COLO668 (cell line): ENCODE measurements around the gene CCL22.
"Not testable (repeated sequence)": the region's sequence is repeated elsewhere in the genome, so short reads cannot be mapped to it uniquely, and the experiment has no call there.

Experiments
- DNase-seq: peaks from one replicate; lab custom pipeline; 2025; ENCODE audit not compliant: unreplicated experiment; lab: John Stamatoyannopoulos, UW

CCL22 gene

DNA sequence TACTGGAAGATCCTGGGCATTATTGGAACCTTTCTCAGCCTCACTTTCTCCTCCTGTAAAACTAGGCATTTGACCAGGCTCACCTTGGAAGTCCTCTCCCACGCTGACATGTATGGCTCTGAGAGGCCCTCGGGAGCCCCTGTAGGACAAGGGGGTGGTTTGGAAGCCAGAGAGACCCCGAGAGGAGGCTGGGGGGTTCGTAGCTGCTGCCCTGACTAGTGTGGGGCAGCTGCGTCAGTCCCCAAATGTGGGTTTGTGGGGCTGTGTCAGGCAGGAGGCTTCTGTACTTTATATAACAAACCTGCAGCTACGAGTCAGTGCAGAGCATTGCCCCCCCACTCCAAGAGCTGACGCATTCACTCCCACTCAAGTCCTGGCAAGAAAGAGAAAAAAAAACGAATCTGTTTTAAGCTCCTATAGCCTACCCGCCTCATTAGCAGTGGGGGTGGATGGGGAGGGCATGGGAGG, 15.5 kb downstream of the CCL22 start:
- peak; percentile 30 for DNase-seq

DNA sequence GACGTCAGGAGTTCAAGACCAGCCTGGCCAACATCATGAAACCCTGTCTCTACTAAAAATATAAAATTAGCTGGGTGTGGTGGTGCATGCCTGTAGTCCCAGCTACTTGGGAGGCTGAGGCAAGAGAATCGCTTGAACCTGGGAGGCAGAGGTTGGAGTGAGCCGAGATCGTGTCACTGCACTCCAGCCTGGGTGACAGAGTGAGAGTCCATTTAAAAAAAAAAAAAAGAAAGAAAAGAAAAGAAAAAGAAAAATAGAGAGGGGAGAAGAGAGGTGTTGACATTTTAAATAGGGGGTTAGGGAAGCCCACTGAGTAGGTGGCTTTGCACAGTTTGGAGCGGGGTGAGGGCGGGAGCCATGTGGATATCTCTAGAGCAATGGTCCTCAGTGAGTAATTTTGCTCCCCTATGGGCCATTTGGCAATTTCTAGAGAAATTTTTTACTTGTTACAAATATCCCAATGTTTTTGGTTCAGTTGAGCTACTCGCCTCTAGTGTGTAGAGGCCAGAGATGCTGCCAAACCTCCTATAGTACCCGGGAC, 16.4 kb downstream of the CCL22 start:
- not testable (repeated sequence) for DNase-seq

DNA sequence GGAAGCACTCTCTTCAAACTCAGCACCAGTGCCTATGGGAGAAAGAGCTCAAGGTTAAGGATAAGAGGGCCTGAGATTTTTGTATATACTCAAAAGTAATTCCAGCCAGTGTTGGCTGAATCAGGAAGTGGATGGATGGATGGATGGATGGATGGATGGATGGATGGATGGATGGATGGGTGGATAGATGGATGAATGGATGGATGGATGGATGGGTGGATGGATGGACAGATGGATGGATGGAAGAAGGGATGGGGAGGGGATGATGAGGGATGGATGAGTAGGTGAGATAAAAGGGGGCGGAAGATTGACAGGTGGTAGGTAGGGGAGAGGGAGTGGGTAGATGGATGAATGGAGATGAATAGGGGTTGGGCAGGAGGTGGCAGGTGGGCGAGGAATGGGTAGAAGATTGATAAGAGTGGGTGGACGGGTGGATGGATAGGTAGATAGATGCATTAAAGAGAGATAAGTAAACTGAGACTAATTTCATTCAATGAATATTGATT, 17.8 kb downstream of the CCL22 start:
- no peak for DNase-seq

GRCh38 chr16:57377080-57377841, 18.7 kb downstream of the CCL22 start:
- peak; percentile 78 for DNase-seq

DNA sequence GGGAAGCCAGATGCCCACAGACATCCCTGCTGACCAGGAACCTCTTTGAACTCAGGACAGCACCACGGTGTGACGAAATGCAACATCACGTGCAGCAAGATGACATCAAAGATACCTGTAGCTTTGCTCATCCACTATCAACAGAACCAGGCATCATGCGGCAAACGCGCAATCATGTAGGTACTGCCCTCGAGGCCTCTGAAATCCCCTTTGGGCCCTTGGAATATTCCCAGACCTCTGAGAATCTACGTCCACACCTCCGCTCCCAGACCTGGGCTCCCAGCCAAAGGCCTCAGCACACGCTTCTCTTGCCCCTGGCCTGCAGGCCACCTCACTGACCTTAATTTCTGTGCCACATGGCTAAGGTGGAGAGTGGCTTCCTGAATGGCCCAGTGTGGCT, 21.0 kb downstream of the CCL22 start:
- no peak for DNase-seq

DNA sequence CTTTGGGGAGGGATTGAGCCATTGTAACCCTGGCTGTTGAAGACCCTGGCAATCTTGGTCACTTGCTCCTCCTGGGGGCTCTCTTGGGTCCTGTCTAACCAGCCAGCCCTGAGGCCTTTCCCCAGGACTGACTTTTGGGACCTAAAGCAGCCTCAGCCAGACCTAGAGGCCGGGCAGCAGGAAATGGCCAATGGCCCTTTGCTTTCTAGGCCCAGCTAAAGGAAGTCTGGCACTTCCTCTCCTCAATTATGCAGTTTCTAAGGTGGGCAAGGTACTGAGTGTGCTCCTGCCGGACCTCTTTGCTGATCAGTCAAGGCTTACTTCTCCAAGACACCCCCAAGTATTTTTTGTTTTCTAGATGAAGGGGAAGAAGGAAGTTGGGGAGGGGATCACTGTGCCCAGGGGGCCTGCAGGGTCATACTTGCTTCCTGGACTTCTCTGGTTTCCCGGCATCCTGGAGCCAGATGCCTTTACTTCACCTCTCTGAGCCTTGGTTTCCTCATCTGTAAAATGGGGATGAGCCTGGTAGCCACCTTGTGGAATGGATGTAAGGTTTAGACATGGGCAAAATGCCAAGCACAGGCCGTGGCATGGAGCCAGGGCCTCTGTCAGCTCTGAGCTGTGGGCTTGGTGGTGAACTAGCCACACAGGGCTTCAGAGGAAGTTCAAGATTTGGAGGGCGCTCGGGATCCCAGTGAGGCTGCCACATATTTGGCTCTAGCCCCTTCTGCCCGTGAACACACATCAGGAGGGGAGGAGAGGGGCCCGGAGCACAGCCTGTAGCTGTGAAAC, 22.3 kb downstream of the CCL22 start:
- peak; percentile 26 for DNase-seq

- DNase-seq: no peak
Observed at GRCh38 chr16:57381791-57382534, 23.4 kb downstream of the CCL22 start.

- no peak for DNase-seq
Observed at GRCh38 chr16:57382535-57383275, 24.1 kb downstream of the CCL22 start.

DNA sequence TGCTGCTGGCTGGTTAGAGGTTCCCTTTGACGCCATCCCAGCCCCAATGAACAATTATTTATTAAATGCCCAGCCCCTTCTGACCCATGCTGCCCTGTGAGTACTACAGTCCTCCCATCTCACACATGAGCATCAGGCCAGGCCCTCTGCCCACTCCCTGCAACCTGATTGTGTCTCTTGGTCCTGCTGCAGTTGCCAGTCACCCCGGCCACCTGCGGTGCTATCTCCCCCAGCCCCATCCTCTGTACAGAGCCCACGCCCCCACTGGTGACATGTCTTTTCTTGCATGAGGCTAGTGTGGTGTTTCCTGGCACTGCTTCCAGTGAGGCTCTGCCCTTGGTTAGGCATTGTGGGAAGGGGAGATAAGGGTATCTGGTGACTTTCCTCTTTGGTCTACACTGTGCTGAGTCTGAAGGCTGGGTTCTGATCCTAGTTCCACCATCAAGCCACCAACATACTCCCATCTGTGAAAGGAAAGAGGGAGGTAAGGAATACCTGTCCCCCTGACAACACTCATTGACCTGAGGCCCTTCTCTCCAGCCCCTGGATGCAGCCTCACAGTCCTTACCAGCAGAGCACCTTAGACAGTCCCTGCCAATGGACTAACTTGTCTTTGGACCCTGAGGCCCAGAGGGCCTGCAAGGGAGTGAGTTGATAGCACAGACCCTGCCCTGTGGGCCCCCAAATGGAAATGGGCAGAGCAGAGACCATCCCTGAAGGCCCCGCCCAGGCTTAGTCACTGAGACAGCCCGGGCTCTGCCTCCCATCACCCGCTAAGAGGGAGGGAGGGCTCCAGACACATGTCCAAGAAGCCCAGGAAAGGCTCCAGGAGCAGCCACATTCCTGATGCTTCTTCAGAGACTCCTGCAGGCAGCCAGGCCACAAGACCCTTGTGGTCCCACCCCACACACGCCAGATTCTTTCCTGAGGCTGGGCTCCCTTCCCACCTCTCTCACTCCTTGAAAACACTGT, 25.0 kb downstream of the CCL22 start:
- no peak for DNase-seq

DNA sequence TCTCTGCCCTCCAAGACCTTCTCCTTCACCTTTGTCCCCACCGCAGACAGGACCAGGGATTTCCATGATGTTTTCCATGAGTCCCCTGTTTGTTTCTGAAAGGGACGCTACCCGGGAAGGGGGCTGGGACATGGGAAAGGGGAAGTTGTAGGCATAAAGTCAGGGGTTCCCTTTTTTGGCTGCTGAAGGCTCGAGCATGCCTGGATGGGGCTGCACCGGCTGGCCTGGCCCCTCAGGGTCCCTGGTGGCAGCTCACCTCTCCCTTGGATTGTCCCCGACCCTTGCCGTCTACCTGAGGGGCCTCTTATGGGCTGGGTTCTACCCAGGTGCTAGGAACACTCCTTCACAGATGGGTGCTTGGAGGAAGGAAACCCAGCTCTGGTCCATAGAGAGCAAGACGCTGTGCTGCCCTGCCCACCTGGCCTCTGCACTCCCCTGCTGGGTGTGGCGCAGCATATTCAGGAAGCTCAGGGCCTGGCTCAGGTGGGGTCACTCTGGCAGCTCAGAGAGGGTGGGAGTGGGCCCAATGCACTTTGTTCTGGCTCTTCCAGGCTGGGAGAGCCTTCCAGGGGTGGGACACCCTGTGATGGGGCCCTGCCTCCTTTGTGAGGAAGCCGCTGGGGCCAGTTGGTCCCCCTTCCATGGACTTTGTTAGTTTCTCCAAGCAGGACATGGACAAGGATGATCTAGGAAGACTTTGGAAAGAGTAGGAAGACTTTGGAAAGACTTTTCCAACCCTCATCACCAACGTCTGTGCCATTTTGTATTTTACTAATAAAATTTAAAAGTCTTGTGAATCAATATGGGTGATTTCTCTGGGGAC, 25.9 kb downstream of the CCL22 start:
- no peak for DNase-seq

GRCh38 chr16:57385083-57385482, 26.5 kb downstream of the CCL22 start:
- no peak for DNase-seq

DNA sequence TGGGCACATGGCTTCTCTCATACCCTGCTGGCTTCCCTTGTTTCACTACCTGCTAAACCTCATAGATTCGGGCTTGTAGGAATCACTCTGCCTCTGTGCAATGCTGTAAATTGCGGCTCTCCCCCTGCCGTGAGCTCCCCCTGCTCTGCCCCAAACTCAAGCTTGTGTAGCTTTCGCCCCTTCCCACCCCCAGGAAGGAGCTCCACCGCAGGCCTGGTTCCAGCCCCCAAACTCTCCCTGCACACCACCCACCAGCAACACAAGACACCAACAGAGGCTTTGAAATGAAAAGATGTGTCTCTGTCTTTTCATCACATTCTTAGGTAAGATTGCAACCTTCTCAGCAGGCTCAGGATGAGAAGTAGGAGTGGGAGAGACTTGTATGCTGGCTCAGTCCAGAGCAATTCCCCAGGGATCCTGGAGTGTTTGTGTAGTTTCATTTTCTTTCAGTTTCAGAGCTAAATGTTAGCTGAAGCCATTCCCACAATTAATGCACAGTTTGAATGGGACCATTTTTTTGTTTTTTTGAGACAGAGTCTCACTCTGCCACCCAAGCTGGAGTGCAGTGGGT, 27.9 kb downstream of the CCL22 start:
- DNase-seq: no peak

DNA sequence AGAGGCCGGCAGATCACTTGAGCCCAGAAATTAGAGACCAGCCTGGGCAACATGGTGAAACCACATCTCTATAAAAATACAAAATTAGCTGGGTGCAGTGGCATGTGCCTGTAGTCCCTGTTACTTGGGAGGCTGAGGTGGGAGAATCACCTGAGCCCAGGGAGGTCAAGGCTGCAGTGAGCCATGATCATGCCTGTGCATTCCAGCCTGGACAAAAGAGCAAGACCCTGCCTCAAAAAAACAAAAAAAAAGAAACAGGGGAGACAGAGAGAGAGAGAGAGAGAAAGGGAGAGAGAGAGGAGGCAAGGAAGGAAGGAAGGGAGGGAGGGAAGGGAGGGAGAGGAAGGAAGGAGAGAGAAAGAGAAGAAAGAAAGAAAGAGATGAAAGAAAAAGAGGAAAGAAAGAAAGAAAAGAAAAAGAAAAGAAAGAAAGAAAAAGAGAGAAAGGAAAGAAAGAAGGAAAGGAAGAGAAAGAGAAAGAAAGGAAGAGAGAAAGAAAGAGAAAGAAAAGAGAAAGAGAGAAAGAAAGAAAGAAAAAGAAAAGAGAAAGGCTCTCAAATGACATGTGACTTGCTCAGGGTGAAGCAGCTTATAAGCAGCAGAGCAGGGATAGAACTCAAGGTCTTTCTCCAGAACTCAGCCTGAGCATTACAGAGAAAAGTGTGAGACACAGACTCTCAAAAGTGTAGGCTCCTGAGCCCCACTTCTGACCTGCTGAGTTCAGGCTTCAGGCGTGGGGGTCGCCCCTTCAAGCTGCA, 29.2 kb downstream of the CCL22 start:
- no peak for DNase-seq

DNA sequence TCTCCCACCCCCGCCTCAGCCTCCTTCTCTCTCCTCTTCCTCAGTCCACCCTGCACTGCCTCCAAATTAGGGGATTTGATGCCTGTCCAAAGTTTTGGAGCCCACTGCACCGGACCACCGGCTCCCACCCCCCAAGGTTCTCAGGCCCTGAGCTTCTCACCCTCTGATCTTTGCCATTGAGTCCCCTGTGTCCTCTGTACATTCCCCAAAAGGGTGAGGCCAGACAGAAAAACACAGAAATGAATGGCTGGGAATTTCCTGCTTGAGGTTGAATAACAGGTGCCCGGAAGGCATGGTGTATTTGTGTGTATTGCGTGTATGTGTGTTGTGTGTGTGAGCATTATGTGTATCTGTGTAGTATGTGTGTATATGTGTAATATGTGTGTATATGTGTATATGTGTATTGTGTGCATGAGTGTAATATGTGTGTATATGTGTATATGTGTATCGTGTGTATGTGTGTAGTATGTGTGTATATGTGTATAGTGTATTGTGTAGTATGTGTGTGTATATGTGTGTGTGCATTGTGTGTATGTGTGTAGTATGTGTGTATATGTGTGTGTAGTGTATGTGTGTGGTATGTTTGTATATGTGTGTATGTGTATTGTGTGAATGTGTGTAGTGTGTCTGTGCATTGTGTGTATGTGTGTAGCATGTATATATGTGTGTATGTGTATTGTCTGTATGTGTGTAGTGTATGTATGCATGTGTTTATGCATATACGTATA, 29.9 kb downstream of the CCL22 start:
- no peak for DNase-seq

DNA sequence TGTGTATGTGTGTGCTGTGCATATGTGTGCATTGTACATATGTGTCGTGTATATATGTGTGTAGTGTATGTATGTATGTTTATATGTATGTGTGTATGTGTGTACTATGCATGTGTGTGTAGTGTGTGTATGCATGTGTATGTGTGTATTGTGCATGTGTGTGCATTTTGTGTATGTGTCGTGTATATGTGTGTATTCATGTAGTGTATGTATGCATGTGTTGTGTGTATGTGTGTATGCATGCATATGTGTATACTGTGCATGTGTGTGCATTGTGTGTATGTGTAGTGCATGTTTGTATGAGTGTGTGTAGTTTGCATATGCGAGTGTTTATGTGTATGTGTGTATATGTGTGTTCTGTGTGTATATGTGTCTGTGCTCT, 30.5 kb downstream of the CCL22 start:
- no peak for DNase-seq

- no peak for DNase-seq
Observed at GRCh38 chr16:57390636-57391295, 32.2 kb downstream of the CCL22 start.
